Thoracic aorta (tissue), 2 donors: ENCODE data around the gene LRRIQ3. TPM values are rescaled to one million over a fixed set of nuclear protein-coding genes. Genes with fewer than 3 reads are reported as not detected.

Source experiments
- ATAC-seq: fragments of 150-250 bp; one replicate; pipeline ENCODE4 v1.8.0; 2017; ENCODE audit warnings: low read depth; ENCODE audit not compliant: insufficient number of reproducible peaks, low FRiP score
- DNase-seq: peaks from one replicate; pipeline ENCODE4 v3.0.0-alpha.2; 2020; ENCODE audit warnings: low spot score
- H3K27ac ChIP-seq, 2 donors: fragments of 200-600 bp; sonication (generic); 1 replicate in 1 of 2; 2 replicates in 1 of 2; pipeline ENCODE4 v1.5.1; 2016; ENCODE audit warnings: mild to moderate bottlenecking in 2 of 2, moderate library complexity in 2 of 2
- H3K27me3 ChIP-seq: fragments of 200-600 bp; sonication (generic); replicated peaks from 2 replicates; pipeline ENCODE4 v1.6.0; 2016; ENCODE audit warnings: mild to moderate bottlenecking; ENCODE audit not compliant: insufficient read depth
- H3K36me3 ChIP-seq: fragments of 200-600 bp; sonication (generic); one replicate; pipeline ENCODE4 v1.5.1; 2016
- H3K4me1 ChIP-seq, 2 donors: fragments of 200-600 bp; sonication (generic); 1 replicate in 1 of 2; 2 replicates in 1 of 2; pipeline versions ENCODE4 v1.5.1 to v1.6.0; 2016; ENCODE audit warnings: low read depth in 2 of 2, mild to moderate bottlenecking in 1 of 2; ENCODE audit not compliant: control insufficient read depth in 1 of 2
- H3K4me3 ChIP-seq: fragments of 200-600 bp; sonication (generic); 2 replicates; pipeline ENCODE4 v1.5.1; 2016; ENCODE audit warnings: mild to moderate bottlenecking
- H3K9me3 ChIP-seq: fragments of 200-600 bp; sonication (generic); 2 replicates; pipeline ENCODE4 v1.5.1; 2016
- CTCF ChIP-seq: fragments of 200-600 bp; sonication (generic); IDR thresholded peaks from one replicate; pipeline ENCODE4 v1.5.1; 2019; ENCODE audit warnings: antibody characterized with exemption
- total RNA-seq, 2 donors: library from RNA; depleted of rRNA; stranded (reverse); fragments of >200 nt; gene quantifications; one replicate each; pipeline versions ENCODE4 v1.1.0 to v1.2.3, GENCODE V29; 2016

The LRRIQ3 gene
- total RNA-seq, 2 donors from 2014 or later, result 0.85 to 1.1 TPM

GRCh38 chr1:73980324-73981040, 217.5 kb downstream of the LRRIQ3 start:
- Histone ChIP-seq H3K27ac (no peak overlapping the region), H3K4me3 (no peak overlapping the region), H3K36me3 (no peaks in the 10 kb centered on the region), H3K9me3 (no peaks in the 10 kb centered on the region), H3K4me1 (no peaks in the 10 kb centered on the region), H3K27me3 (no peaks in the 10 kb centered on the region)
- TF ChIP-seq CTCF, result no peak
- ATAC-seq, result no peak
- DNase-seq, result no peak

GRCh38 chr1:73979684-73980083, 218.3 kb downstream of the LRRIQ3 start:
- Histone ChIP-seq H3K27ac (no peak overlapping the region), H3K9me3 (no peaks in the 10 kb centered on the region), H3K4me1 (no peaks in the 10 kb centered on the region), H3K4me3 (no peak overlapping the region), H3K36me3 (no peaks in the 10 kb centered on the region), H3K27me3 (no peaks in the 10 kb centered on the region)
- no peak for TF ChIP-seq CTCF
- no peak for ATAC-seq
- no peak for DNase-seq

GRCh38 chr1:73978964-73979363, 219.0 kb downstream of the LRRIQ3 start:
- Histone ChIP-seq H3K4me3 (no peak overlapping the region), H3K27me3 (no peaks in the 10 kb centered on the region), H3K36me3 (no peaks in the 10 kb centered on the region), H3K4me1 (no peaks in the 10 kb centered on the region), H3K27ac (no peak overlapping the region), H3K9me3 (no peaks in the 10 kb centered on the region)
- no peak for TF ChIP-seq CTCF
- DNase-seq, result no peak
- ATAC-seq, result no peak

Other genes starting within 250 kb of the LRRIQ3 start
- gene FPGT, start 66 bp upstream of the LRRIQ3 start, total RNA-seq, result 10 to 100 TPM in 1 of 2 donors, 1 to 10 TPM in 1; 8.9 to 17.1 TPM
- gene TNNI3K, start 37.2 kb upstream of the LRRIQ3 start, total RNA-seq, result 1 to 10 TPM; 6.6 to 9.7 TPM